Activated T-helper 1 cell treated with anti-CD3 and anti-CD28 coated beads, Interleukin-2, amount 50 U/mL, for 16 hours (primary cell): ENCODE measurements around the gene INA.

Experiments
- DNase-seq, 2 donors: peaks; one replicate each; pipeline ENCODE4 v3.0.0-alpha.2; 2020; ENCODE audit warnings: low read depth in 1 of 2, low spot score in 1 of 2

The INA gene

GRCh38 chr10:103273041-103273441 is 3.9 kb upstream of the INA start:
- no peak for DNase-seq

GRCh38 chr10:103276251-103276895 is 565 bp upstream of the INA start:
- DNase-seq: no peak

- no peak for DNase-seq
These were observed 987 bp downstream of the INA start for GRCh38 chr10:103277713-103278536.

GRCh38 chr10:103278537-103278823 is 1.5 kb downstream of the INA start:
- no peak for DNase-seq

- DNase-seq: peak in 1 of 2 donors; percentile 17
These were observed 1.9 kb downstream of the INA start for GRCh38 chr10:103278862-103279298.

- no peak for DNase-seq
These were observed 3.1 kb downstream of the INA start for GRCh38 chr10:103280031-103280430.

GRCh38 chr10:103280506-103280905 is 3.6 kb downstream of the INA start:
- no peak for DNase-seq

- no peak for DNase-seq
These were observed 4.8 kb downstream of the INA start for GRCh38 chr10:103281753-103282152.

- DNase-seq: no peak
These were observed 6.0 kb downstream of the INA start for GRCh38 chr10:103282961-103283360.

- DNase-seq: no peak
These were observed 7.2 kb downstream of the INA start for GRCh38 chr10:103284170-103284569.

GRCh38 chr10:103287992-103288391 is 11.1 kb downstream of the INA start:
- no peak for DNase-seq

GRCh38 chr10:103291588-103291987 is 14.7 kb downstream of the INA start:
- no peak for DNase-seq

GRCh38 chr10:103295374-103296015 is 18.6 kb downstream of the INA start:
- no peak for DNase-seq

GRCh38 chr10:103307594-103307993 is 30.7 kb downstream of the INA start:
- DNase-seq: no peak

GRCh38 chr10:103310197-103310596 is 33.3 kb downstream of the INA start:
- no peak for DNase-seq

GRCh38 chr10:103316087-103316486 is 39.1 kb downstream of the INA start:
- DNase-seq: no peak

- DNase-seq: no peak
These were observed 51.0 kb downstream of the INA start for GRCh38 chr10:103327906-103328305.

GRCh38 chr10:103333934-103334520 is 57.1 kb downstream of the INA start:
- no peak for DNase-seq

GRCh38 chr10:103334567-103334966 is 57.6 kb downstream of the INA start:
- DNase-seq: no peak

- DNase-seq: no peak
These were observed 59.4 kb downstream of the INA start for GRCh38 chr10:103336370-103336769.
